GM18951 (cell line): ENCODE data around the gene PRDM15.

Source experiments
- POLR2A ChIP-seq: IDR thresholded peaks from 4 replicates; pipeline ENCODE4 v1.6.1; 2011; ENCODE audit warnings: mild to moderate bottlenecking; ENCODE audit not compliant: insufficient read length, insufficient read depth; ENCODE audit errors: extremely low read depth
- in situ Hi-C: fragments of 300-500 bp; cut with MboI; formaldehyde crosslinking; loops from one replicate; pipeline ENCODE4 v1.12.0; 2022; ENCODE audit warnings: low sequenced_read_pairs, mixed read lengths, inconsistent platforms; ENCODE audit not compliant: unreplicated experiment

The PRDM15 gene

DNA sequence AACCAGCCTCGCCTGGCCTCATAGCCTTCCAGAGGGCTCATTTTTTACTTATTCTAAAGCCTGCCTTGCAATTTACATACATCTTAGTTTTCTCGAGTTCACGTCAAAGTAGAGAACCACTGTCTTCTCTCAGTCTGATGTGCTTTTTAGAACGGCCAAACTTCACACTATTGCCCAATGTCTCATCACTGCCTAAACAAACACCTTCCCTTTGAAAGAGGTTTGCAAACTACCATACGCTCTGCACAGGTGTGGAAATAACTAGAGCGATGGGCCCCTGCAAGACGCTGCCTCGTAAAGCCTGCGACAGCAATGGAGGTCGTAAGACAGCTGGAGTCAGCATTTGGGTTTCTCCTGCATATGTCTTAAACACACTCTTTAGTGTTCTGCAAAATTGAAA lies 22.6 kb downstream of the PRDM15 start:
- TF ChIP-seq POLR2A, result no peak
- in situ Hi-C loops, result no loop called here

DNA sequence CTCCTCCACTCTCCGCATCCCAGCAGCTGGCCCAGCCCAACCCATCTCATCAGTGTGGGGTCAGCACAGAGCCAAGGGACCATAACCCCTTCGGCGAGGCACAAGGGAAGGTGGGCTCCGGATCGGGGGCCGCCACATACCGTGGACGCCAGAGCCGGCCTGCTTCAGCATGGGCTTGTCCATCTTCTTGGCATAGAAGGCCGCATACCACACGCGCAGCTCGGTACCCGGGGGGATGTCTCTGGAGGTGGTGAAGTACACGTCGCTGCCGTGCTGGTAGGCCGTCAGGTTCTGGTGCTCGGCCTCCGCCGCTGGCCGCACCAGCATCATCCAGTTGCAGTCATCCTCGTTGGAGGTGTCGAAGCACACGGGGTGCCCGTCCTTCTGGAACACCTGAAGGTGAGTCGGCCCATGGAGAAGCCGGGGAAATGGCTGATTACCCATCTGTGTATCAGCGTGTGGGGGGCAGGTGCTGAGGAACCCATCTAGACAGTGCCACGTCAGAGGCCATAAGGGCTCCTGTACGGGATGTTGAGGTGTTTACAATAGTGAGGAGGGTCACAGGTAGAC lies 24.6 kb downstream of the PRDM15 start:
- in situ Hi-C loops, result no loop called here
- TF ChIP-seq POLR2A, result no peak

DNA sequence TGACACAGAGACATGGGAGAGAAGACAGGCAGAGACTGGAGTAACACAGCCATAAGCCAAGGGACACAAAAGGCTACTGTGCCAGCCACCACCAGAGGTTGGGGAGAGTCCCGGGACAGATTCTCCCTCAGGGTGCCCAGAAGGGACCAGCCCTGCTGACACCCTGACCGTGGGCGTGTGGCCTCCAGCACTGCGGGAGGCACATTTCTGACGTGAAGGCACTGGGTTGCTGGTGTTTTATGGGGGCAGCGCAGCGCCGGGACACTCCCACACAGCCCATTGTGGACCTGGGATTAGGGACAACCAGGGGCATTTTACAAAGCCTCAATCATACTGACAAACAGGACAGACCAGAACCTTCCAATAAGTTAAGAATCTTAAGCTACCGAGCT lies 26.2 kb downstream of the PRDM15 start:
- in situ Hi-C loops, result no loop called here
- no peak for TF ChIP-seq POLR2A

DNA sequence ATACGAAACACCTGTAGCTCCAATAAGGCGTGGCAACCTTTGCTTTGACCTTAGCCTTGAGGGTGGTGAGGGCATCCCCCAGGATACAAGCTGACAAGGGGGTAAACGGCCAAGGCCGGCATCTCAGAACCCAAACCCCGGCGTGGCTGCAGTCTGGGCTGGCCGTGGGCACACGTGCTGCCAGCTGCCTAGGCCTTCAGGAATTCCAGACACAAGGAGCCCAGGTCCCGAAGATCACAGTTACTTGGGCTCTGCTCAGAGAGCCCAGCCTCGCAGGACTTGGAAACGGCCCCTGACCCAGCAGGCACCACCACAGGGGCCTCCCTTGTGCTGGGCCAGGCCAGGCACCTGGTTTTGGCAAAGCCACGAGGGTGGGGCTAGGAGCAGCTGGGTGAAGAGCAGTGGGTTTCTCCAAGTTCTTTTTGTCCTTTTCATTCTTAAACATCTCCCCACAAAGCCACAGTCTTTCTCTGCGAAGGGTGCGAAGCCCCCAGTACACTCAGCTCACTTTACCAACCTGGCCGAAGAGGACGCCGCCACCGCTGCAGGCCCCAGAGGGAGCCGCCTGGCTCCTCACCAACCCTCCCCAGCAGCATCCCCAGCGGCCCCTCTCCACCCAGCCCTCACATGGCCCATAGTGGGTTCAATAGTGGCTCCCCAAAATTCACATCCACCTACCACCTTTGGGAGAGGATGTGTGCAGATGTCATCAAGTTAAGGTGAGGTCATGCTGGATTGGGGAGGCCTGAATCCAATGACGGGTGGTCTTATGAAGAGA lies 26.8 kb downstream of the PRDM15 start:
- in situ Hi-C loops, result no loop called here
- no peak for TF ChIP-seq POLR2A

DNA sequence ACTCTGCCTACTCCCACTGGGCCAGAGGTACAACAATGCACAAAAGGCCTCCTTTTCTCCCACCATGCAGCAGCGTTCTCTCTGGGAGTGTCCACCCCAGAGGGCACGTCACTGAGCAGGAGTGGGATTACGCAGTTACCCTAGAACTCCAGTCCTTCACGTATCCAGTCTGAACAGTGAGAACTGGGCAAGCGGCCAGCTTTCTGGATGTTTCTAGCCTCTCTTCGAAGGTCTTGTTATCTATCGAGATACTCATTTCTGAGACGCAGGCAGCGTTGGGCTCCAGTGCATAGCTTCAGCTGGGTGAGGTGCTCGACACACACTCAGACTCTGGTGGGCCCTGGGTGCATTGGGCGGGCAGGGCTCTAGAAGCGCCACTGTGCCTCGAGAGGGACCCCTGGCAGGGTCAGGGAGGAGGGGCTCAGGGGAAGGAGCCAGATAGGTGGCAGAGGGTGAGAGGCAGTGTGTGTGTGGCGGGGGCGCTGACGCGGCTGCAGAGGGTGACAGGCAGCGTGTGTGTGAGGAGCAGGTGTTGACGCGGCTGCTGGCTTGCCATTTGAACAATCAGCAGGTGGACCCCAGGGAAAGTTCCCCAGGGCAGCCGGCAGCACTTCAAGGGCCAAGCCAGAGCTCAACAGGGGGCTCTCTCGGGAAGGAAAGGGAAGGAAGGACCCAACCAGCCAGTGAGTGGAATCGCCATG lies 27.9 kb downstream of the PRDM15 start:
- in situ Hi-C loops, result no loop called here
- TF ChIP-seq POLR2A, result no peak

DNA sequence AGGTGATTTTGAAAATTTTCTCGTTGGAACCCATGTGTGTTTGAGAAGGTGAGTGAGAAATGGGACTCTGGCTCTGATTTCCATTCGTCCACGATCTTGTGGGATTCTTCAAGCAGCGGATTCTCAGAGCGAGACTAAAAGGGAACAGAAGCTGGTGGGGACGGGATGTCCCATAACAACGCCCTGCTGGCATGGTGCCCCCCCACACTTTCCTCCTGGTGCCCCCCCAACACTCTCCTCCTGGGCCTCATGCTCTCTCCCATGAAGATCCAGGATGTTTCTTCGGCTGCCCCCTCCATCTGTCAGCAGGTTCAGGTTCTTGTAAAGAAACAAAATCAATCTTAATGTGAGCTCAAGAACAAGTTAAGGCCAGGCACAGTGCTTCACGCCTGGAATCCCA lies 29.1 kb downstream of the PRDM15 start:
- in situ Hi-C loops, result no loop called here
- TF ChIP-seq POLR2A, result no peak

DNA sequence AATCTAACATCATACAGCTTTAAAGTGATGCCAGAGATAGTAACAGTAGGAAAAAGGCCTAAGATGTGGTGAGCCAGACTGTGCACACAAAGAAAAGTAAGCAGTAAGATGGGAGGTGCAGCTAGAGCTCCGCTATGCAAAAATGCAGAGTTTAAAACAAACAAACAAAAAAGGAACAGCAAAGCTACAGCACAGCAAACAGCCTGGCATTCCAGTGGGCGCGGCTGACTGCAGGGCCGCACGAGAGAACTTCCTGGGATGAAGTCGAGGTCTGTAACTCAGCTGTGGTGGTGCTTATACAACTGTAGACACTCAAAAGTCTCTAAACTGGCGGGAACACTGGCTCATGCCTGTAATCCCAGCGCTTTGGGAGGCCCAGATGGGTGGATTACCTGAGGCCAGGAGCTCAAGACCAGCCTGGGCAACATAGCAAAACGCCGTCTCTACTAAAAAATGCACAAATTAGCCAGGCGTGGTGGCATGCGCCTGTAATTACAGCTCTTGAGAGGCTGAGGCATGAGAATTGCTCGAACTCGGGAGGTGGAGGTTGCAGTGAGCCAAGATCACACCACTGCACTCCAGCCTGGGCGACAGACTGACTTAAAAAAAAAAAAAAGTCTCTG lies 30.1 kb downstream of the PRDM15 start:
- no peak for TF ChIP-seq POLR2A
- in situ Hi-C loops, result no loop called here

DNA sequence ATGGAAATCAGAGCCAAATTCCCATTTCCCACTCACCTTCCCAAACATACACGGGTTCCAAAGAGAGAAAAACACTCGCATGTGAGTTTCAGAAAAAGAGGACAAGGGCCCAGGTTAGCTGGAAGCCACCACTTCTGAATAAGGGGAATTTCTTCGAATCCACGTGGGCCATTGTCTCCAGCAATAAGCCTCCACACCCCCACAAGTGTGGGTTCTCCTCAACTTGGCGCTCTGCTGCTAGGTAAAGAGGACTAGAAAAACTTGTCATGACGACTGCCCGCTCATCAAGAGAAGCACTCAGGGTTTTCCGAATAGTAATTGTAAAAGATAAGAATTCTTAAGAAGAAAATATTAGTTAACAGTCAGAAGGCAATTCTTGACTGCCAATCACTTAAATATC lies 30.6 kb downstream of the PRDM15 start:
- in situ Hi-C loops, result no loop called here
- no peak for TF ChIP-seq POLR2A

DNA sequence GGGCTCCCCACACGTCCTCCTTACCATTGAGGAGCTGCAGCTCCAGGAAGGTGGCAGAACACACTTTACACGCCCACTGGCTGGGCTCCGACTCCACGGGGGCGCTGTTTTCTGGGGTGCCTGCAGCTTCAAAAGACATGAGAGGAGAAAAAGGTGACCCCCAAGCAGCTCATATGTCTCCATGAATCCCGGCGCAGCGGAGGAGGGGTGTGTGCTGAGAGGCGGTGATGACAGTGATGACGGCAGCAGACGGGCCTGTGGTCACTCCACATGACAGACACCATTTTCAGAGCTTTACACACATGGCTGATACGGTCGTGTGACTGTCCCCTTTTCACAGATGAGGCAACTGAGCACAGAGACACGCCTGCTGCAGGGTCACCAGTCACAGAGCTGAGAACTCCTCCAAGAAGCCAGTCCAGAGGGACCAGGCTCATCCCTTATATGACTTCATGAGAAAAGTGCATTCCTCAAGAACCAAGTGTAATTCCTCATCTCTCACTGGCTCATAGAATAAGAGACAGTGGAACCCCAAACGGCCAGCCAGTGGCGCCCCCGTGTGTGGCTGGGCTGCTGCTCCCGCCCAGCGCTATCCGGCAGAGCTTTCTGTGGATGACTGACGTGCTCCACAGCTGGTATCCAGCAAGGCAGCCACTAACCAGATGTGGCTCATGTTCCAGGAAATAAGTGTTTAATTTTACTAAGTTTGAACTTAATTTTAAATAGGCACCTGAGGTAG lies 31.9 kb downstream of the PRDM15 start:
- in situ Hi-C loops, result no loop called here
- TF ChIP-seq POLR2A, result no peak

DNA sequence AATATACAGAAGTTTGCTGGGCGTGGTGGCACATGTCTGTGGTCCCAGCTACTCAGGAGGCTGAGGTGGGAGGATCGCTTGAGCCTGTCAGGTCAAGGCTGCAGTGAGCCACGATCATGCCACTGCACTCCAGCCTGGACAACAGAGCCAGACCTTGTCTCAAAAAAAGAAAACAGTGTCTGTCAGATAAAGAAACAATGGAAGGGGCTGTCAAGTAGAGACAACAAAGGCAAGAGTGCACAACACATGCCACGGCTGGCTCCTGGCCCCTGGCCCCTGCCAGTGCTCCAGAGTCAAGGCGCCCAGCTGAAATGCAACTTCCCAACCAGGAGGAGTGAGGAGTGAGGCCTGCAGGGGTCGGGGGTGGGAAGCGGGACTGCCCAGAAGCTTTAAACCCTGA lies 32.6 kb downstream of the PRDM15 start:
- TF ChIP-seq POLR2A, result no peak
- in situ Hi-C loops, result no loop called here

DNA sequence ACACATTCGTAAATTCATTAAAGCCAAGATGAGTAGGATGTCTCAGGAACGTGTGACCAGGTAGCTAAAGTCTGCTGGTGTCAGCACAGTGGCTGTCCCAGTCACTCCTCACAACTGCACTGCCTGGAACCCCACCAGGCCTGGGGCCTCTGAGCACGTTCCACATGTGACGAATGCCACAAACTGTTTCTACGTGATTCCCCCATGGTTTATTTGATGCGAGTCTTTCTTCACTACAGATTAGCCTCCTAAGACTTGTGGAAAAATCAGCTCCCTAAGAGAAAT lies 33.2 kb downstream of the PRDM15 start:
- in situ Hi-C loops, result no loop called here
- no peak for TF ChIP-seq POLR2A

DNA sequence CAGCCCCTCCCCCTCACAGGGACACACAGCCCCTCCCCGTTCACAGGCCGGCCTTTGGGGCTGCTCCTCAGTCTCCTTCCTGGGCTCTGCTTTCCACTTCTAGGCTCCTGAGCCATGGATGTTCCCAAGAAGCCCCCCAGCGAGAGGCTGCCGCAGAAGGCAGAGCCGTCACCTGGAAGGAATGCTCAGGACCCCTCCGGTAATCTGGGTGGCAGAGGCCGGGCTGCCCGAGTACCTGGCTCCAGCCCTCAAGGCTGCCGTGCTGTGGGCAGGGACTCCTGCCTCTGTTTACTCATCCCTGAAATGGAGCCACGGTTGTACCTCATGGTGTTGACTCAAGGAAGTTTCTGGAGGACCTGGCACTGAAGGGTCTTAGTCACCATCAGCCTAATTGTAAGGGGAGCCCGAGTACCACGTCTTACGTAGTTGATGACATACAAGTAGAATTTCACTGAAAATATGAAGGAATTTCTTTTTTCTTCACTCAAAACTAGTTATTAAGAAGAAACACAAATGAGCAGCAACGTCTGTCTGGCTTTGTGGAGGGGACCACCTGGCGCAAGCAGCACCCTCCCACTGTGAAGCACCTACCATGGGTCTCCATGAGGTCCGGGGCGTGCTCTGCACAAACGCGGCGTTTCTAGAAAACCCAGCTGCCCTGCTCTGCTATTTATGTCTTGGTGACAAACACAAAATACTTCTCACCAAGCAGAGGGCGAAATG lies 33.7 kb downstream of the PRDM15 start:
- in situ Hi-C loops, result no loop called here
- TF ChIP-seq POLR2A, result no peak
